GF-D8 (cell line): ENCODE measurements around the gene GUCA2B.

Source experiments
- DNase-seq: peaks from one replicate; lab custom pipeline; 2025; lab: John Stamatoyannopoulos, UW

Gene GUCA2B

GRCh38 chr1:42152907-42153600 is at the start of gene GUCA2B:
TSS of gene GUCA2B (plus strand) at chr1:42153410. CDS start at chr1:42153451, 41 bp downstream.
- no peak for DNase-seq

- DNase-seq = no peak
Measured at GRCh38 chr1:42105025-42105424, 48.2 kb upstream of the GUCA2B start.

DNA sequence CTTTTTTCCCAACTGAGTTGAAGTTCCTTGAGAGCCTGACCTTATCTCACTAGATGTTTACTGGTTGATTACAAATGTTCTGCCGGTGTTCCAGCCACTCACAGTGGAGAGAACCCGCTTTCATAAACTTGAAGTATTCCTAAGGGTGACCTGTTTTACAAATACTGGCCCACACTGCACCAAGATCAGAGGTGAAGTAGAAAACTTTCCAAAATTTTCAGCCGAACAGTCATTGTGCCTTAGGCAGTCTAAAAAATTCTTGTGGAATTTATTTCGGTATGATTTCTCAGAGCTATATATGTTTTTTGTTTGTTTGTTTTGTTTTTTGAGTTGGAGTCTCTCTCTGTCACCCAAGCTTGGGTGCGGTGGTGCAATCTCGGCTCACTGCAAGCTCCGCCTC is 44.9 kb upstream of the GUCA2B start:
- DNase-seq = no peak

- DNase-seq = no peak
Measured at GRCh38 chr1:42109600-42109999, 43.6 kb upstream of the GUCA2B start.

DNA sequence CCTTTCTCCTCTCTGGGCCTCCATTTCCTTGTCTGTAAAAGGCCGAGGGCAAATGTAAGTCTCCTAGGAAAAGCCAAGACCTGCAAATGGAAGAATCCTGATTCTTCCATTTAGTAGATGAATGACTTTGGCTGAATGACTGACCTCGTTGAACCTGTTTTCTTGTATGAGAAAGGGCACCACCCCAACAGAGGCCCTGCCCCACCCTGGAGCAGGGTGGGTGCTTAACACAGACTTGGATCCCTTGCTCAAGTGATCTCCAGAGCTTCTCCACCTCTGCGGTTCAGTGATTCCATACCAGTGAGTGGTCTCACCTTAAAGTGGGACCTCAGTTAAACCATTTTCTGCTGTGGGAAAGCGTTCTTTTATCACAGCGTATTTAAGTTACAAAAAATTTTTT is 39.0 kb upstream of the GUCA2B start:
- no peak for DNase-seq

DNA sequence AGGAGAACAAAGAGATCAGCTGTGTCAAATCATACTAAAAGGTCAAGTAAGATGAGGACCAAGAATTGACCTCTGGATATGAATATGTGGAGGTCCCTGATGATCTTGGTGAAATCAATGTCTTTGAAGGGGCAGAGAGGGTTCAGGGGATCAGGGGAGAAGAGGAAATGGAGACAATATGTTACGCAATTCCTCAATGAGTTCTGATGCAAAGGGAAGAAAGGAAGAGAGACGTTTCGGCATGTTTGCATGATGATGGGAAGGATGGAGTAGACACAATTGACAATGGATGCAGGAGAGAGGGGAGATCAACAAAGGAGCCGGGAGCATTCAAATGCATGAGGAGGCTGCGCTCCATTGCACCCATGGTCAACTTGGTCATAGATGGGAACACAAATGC is 36.0 kb upstream of the GUCA2B start:
- DNase-seq = no peak

DNA sequence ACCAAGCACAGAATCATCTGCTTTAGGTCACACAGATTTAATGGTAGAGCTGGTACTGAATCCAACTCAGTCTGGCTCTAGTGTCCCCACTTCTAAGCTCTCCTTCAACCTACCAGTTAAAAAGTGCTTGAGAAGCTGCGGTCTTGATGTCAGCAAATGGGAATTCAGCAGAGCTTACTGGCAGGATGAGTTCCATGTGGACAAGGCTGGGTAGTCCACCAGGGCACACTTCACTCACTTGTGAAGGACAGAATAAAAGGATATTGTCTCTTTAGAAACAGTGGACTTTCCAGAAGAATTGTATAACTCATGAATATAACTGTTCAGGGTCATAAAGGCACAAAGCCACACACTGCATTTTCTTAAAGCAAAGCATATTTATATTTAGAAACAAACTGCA is 35.1 kb upstream of the GUCA2B start:
- no peak for DNase-seq

GRCh38 chr1:42122408-42122807 is 30.8 kb upstream of the GUCA2B start:
- DNase-seq = no peak

DNA sequence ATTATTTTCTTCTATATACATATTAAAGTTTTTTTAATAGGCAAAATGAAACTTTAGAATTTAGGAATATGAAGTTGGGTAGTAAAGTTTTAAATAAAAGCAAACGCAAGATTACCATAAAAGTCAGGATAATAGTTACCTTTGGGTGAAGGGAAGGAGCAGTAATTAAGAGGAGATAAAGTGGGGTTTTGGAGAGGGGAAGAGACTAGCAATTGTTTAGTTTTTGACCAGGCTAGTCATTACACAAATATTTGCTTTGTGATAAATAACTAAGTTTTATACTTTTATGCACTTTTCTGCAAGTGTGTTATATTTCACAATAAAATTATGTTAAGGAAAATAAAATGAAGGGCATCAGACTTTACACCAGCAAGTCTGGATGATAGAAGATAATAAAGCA is 27.7 kb upstream of the GUCA2B start:
- DNase-seq = no peak

DNA sequence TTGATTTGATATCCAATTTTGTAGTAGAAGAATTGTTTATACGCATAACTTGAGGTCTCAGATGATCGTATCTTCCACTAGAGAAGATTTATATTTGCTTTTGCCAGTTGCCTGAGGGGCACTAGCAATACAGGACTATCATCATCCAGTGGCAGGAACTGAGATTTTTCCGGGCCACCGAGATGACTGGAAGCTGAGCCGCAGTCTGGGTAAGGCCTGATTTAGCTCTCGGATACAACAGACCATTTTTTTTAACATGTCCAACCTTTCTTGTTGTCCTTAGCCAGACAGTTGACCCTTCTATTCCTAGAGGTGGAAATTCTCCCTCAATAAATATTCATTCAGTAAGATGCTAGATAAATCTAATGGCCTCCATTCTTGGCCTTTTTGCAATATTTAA is 25.4 kb upstream of the GUCA2B start:
- no peak for DNase-seq

DNA sequence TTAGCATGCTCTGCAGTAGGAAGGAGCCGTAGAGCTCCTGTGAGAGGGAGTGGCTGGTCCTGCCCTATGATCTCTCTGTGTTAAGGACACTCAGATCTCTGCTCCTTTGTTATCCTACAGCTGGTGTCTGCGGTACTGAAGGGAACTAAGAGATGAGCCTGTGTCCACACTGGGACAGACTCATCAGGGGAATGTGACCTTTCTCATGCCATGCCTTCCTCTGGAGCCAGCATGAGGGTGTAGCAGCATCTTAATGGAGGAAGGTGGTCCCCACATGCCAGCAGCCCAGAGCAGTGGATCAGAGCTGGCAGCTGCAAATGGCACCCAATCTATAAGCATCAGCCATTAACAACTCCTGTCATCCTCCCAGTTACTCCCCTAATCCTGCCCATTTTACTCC is 24.7 kb upstream of the GUCA2B start:
- DNase-seq = no peak

DNA sequence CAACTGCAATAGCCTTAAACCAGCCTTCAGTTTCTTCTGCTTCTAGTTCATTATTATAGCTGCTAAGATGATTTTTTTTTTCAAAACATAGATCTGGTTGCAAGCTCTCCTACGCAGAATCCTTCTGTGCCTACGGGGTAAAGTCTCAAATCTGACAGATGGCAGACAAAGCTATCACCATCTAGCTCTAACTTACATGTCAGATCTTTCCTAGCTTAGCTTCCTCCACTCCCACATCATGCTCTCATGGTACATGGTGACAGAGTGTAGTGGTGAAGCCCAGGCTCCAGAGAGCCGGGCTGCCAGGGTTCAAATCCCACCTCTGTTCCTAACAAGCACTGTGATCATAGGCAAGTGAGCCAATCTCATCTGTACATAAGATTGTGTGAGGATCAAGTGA is 24.2 kb upstream of the GUCA2B start:
- no peak for DNase-seq

DNA sequence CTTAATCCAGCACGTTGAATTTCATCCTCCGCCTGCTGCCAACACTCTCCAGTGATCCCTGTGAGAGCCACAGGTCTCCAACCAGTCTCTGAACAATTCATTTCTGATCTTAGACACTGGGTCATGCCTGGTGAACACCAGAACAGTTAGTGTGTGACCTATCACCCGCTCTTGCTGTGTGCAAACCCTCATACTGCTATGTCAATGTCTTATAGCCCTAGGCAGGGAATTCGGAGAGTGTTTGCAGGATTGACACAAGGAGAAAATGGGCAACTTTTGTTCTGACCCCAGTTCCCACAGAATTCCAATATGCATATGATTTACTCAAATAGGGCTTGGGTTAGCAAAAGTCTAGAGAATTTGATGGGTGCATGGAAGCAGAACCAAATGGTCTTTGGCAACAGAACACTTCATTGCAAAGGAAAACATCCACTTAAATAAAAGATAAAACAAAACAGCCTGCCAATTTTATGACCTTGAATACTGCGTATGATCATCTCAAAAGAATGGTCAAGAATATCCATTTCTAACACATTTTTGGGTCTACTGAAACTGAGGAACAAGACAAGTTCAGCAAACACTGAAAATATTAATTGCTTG is 23.0 kb upstream of the GUCA2B start:
- DNase-seq = no peak

GRCh38 chr1:42133390-42133789 is 19.8 kb upstream of the GUCA2B start:
- DNase-seq = no peak

DNA sequence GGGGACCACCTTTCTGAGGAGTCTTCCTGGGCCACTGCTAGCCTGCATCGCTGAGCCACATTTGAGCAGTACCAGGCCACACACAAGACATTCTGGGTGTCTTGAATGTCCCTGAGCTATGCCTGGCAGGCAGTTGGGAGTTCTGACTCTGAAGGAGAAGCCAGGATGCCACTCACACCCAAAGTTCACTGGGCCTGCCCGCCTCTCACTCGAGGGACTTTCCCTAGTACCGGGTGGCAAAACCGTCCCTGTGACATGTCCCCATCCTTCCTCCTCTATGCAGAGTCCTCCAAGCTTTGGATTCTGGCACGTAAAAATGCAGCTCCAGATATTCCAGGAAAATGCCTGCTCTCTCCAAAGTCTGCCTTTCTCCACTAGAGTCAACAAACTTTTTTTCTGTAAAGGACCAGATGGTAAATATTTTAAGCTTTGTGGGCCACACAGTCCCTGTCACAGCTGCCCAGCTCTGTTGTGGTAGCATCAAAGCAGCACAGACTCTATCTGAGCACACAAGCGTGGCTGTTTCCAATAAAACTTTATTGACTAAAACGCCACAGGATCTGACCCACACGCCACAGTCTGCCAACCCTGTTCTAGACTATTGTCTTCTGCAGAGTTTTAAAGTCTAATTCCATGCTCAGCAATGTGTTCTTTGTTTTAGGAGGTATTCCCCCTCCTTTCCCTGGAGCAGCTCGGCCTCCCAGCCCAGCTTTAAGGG is 19.2 kb upstream of the GUCA2B start:
- no peak for DNase-seq

DNA sequence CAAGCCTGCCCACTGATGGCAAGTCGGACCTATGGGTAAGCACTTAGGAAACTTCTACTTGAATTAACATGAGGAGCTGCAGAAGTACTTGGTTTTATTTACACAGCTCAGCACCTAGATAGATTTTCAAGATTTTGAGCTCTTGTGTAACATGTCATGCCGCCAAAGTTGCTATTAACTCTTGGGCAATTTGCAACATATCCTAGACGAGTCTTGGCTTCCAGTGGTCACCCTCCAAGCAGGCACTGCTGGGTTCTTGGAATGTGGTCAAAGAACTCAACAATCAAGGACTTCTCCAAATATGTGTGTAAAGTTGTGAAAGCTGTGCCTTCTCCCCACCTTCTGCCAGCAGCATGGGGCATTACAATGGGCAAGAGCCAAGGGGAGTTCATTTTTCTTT is 17.8 kb upstream of the GUCA2B start:
- DNase-seq = no peak

- DNase-seq = no peak
Measured at GRCh38 chr1:42136466-42136865, 16.7 kb upstream of the GUCA2B start.

GRCh38 chr1:42137766-42138165 is 15.4 kb upstream of the GUCA2B start:
- DNase-seq = no peak

- DNase-seq = no peak
Measured at GRCh38 chr1:42138586-42138985, 14.6 kb upstream of the GUCA2B start.

GRCh38 chr1:42139444-42139843 is 13.8 kb upstream of the GUCA2B start:
- no peak for DNase-seq

GRCh38 chr1:42140191-42140590 is 13.0 kb upstream of the GUCA2B start:
- DNase-seq = no peak

GRCh38 chr1:42141978-42142377 is 11.2 kb upstream of the GUCA2B start:
- DNase-seq = no peak

GRCh38 chr1:42142894-42143675 is 10.1 kb upstream of the GUCA2B start:
- DNase-seq = no peak
